Endothelial cell of umbilical vein (primary cell): ENCODE results near the gene CNOT11. TPM values are rescaled to one million over a fixed set of nuclear protein-coding genes. Genes with fewer than 3 reads are reported as not detected.

ENCODE experiments used
- BruUV-seq: library from RNA; stranded (reverse); fragments of 400-500 nt; replicated peaks from 2 replicates; lab custom pipeline; 2021; lab: Mats Ljungman, UMichigan
- CTCF ChIA-PET: fragments of 300-600, 350-600 bp; sonication (Branson Sonifier 250); formaldehyde crosslinking; loops from one replicate; lab custom pipeline; 2021; ENCODE audit warnings: antibody characterized with exemption, inconsistent platforms; lab: Charles Lee
- POLR2A ChIA-PET: fragments of 300-600, 350-600 bp; sonication (Branson Sonifier 250); formaldehyde crosslinking; loops from one replicate; lab custom pipeline; 2021; ENCODE audit warnings: antibody characterized with exemption, inconsistent platforms; lab: Charles Lee
- DNase-seq: peaks from one replicate; pipeline ENCODE4 v3.0.0-alpha.2; 2011; ENCODE audit warnings: low read depth, low spot score
- FAIRE-seq: peaks from 2 replicates; lab custom pipeline; 2011; peaks lifted over from hg19 to GRCh38; lab: Jason Lieb, UNC
- H2AFZ ChIP-seq: 2 replicates; pipeline ENCODE4 v1.6.0; 2012; ENCODE audit warnings: low read depth, low read length, control low read depth, inconsistent platforms
- H3K27ac ChIP-seq: 2 replicates; pipeline ENCODE4 v1.5.1; 2011; ENCODE audit warnings: low read depth, mild to moderate bottlenecking, control low read depth, low read length, moderate library complexity; ENCODE audit not compliant: insufficient read depth
- H3K27me3 ChIP-seq, 2 experiments: 2 replicates each; pipeline versions ENCODE4 v1.6.0 to v1.6.1; 2011; ENCODE audit warnings: low read length in 2 of 2, mixed read lengths in 1 of 2; ENCODE audit not compliant: control insufficient read depth in 2 of 2, insufficient read depth in 2 of 2
- H3K36me3 ChIP-seq, 2 experiments: 2 replicates in 1 of 2; 3 replicates in 1 of 2; pipeline ENCODE4 v1.5.1; 2011; ENCODE audit warnings: low read length in 2 of 2, mild to moderate bottlenecking in 1 of 2, moderate library complexity in 1 of 2; ENCODE audit not compliant: control insufficient read depth in 2 of 2, insufficient read depth in 2 of 2; ENCODE audit errors: extremely low read depth in 1 of 2
- H3K4me1 ChIP-seq: 3 replicates; pipeline ENCODE4 v1.5.1; 2011; ENCODE audit warnings: mild to moderate bottlenecking, low read length; ENCODE audit not compliant: control insufficient read depth, insufficient read depth; ENCODE audit errors: extremely low read depth
- H3K4me2 ChIP-seq: 2 replicates; pipeline ENCODE4 v1.6.1; 2011; ENCODE audit warnings: low read length, control low read depth, mixed read lengths; ENCODE audit not compliant: insufficient read depth
- H3K4me3 ChIP-seq, 3 experiments: fragments of 200-600 bp in 1 of 3; sonication (generic), shearing (Covaris generic) in 1 of 3; replicated peaks in 1 of 3; 2 replicates each; pipeline ENCODE4 v1.5.1; 2011 to 2016; ENCODE audit warnings: control low read depth in 3 of 3, low read length in 3 of 3, mild to moderate bottlenecking in 2 of 3, inconsistent platforms in 1 of 3, low read depth in 1 of 3, moderate library complexity in 1 of 3; ENCODE audit not compliant: insufficient read depth in 1 of 3
- H3K79me2 ChIP-seq: 2 replicates; pipeline ENCODE4 v1.6.0; 2012; ENCODE audit warnings: low read length, inconsistent platforms; ENCODE audit not compliant: control insufficient read depth, insufficient read depth
- H3K9ac ChIP-seq: replicated peaks from 2 replicates; pipeline ENCODE3; 2011; ENCODE audit warnings: low read length, control low read depth; ENCODE audit not compliant: insufficient read depth; ENCODE audit errors: extremely low read depth
- H3K9me1 ChIP-seq: replicated peaks from 3 replicates; pipeline ENCODE4 v1.6.0; 2011; ENCODE audit warnings: mild to moderate bottlenecking, low read length; ENCODE audit not compliant: control insufficient read depth, insufficient read depth; ENCODE audit errors: extremely low read depth
- H3K9me3 ChIP-seq: replicated peaks from 2 replicates; pipeline ENCODE4 v1.5.1; 2012; ENCODE audit warnings: low read length, inconsistent platforms; ENCODE audit not compliant: control insufficient read depth, insufficient read depth
- H4K20me1 ChIP-seq: replicated peaks from 2 replicates; pipeline ENCODE3; 2011; ENCODE audit warnings: mild to moderate bottlenecking, low read length; ENCODE audit not compliant: control insufficient read depth, insufficient read depth; ENCODE audit errors: extremely low read depth
- EZH2 ChIP-seq: IDR thresholded peaks from 2 replicates; pipeline ENCODE4 v1.6.1; 2012; ENCODE audit warnings: borderline replicate concordance, low read depth, mild to moderate bottlenecking, moderate library complexity, low read length, inconsistent platforms; ENCODE audit not compliant: severe bottlenecking
- GATA2 ChIP-seq: IDR thresholded peaks from 2 replicates; pipeline ENCODE4 v1.7.0; 2011; ENCODE audit warnings: low read depth, mild to moderate bottlenecking, moderate library complexity, mixed read lengths, low read length; ENCODE audit not compliant: insufficient read length, insufficient read depth
- JUN ChIP-seq: IDR thresholded peaks from 2 replicates; pipeline ENCODE4 v1.6.1; 2011; ENCODE audit warnings: borderline replicate concordance, low read depth; ENCODE audit not compliant: insufficient read length, insufficient read depth
- MYC ChIP-seq: IDR thresholded peaks from one replicate; pipeline ENCODE4 v1.6.1; 2011; ENCODE audit warnings: mild to moderate bottlenecking, low read depth, low read length
- dilution Hi-C: fragments of 300-500 bp; cut with MboI; formaldehyde crosslinking; loops from one replicate; pipeline ENCODE4 v1.15.0; 2019; ENCODE audit warnings: low sequenced_read_pairs; ENCODE audit not compliant: extremely low pct_ligation_motif_present
- intact Hi-C: fragments of 100-400 bp; cut with micrococcal nuclease; formaldehyde crosslinking; loops from one replicate; pipeline ENCODE4 v1.10.0; 2022
- polyA plus RNA-seq, 4 experiments: library from polyadenylated mRNA; depleted of rRNA in 3 of 4; stranded (reverse) in 3 of 4; unstranded in 1 of 4; fragments of >200 nt; gene quantifications; 2 replicates each; pipeline versions ENCODE4 v1.2.1 to v1.2.3, GENCODE V29; 2011 to 2012; ENCODE audit warnings: missing spikeins in 1 of 4
- total RNA-seq: library from RNA; stranded (reverse); gene quantifications from 2 replicates; pipeline ENCODE4 v1.2.3, GENCODE V29; 2021
- TF ChIP-seq, protein P1 (sequence below), 2 donors: IDR thresholded peaks; 1 replicate in 1 of 2; 2 replicates in 1 of 2; pipeline ENCODE4 v1.5.1; 2011; ENCODE audit warnings: low read length in 2 of 2, mild to moderate bottlenecking in 2 of 2, moderate library complexity in 2 of 2, control low read depth in 1 of 2, inconsistent platforms in 1 of 2, low read depth in 1 of 2; ENCODE audit not compliant: insufficient read depth in 1 of 2; ENCODE audit errors: extremely low read depth in 1 of 2

Gene CNOT11
- total and polyA plus RNA-seq, 2 donors (not counting 3 experiments of a cell fraction or from before 2014, with no cell fraction given), result 40.5 to 44.3 TPM

- dilution Hi-C loops, result loop anchor here (25.0 kb wide), 1 partner anchor 168 kb away; no protein-coding TSS in a partner anchor
- no peaks in the 10 kb centered on the region for H3K27me3 ChIP-seq
- FAIRE-seq (peak; percentile 90), DNase-seq (peak; percentile 76)
- no peaks in the 10 kb centered on the region for H3K79me2 ChIP-seq
- H3K27ac ChIP-seq, result no peak overlapping the region
- ChIA-PET CTCF (interaction anchor here (0.6 to 9.8 kb wide), 48 partner anchors 9 to 994 kb away, joined by 3 to 162 read pairs (median 6); partner anchors contain the start of genes RPL31 and TBC1D8), POLR2A (interaction anchor here (1.0 kb wide), 1 partner anchor 203 kb away, joined by 3 read pairs; no protein-coding TSS in a partner anchor)
- no peak for TF ChIP-seq GATA2
- no peak for TF ChIP-seq JUN
- TF ChIP-seq MYC, result no peak
- no peak for TF ChIP-seq EZH2
- TF ChIP-seq, protein P1, sequence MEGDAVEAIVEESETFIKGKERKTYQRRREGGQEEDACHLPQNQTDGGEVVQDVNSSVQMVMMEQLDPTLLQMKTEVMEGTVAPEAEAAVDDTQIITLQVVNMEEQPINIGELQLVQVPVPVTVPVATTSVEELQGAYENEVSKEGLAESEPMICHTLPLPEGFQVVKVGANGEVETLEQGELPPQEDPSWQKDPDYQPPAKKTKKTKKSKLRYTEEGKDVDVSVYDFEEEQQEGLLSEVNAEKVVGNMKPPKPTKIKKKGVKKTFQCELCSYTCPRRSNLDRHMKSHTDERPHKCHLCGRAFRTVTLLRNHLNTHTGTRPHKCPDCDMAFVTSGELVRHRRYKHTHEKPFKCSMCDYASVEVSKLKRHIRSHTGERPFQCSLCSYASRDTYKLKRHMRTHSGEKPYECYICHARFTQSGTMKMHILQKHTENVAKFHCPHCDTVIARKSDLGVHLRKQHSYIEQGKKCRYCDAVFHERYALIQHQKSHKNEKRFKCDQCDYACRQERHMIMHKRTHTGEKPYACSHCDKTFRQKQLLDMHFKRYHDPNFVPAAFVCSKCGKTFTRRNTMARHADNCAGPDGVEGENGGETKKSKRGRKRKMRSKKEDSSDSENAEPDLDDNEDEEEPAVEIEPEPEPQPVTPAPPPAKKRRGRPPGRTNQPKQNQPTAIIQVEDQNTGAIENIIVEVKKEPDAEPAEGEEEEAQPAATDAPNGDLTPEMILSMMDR (IDR thresholded peaks at IDR 0.05; ENCODE audit: extremely low read depth in 1 of 2, insufficient read depth in 1 of 2, low read depth in 1 of 2, low read length in 2 of 2), result peak; percentile 51 to 65
- no peaks in the 10 kb centered on the region for H3K9me1 ChIP-seq
- H3K4me3 ChIP-seq, result peak overlapping the region in 1 of 3 experiments; percentile 24
- H4K20me1 ChIP-seq, result no peaks in the 10 kb centered on the region
- H3K36me3 ChIP-seq, result no peaks in the 10 kb centered on the region
- intact Hi-C loops, result loop anchor here (1.0 to 2.0 kb wide), 4 partner anchors 53 to 595 kb away; no protein-coding TSS in a partner anchor
- H3K4me1 ChIP-seq, result no peaks in the 10 kb centered on the region
- peak overlapping the region; percentile 75 for H3K4me2 ChIP-seq
- peak overlapping the region; percentile 48 for H2AFZ ChIP-seq
- no peaks in the 10 kb centered on the region for H3K9me3 ChIP-seq
- peak overlapping the region; percentile 16 for H3K9ac ChIP-seq
- BruUV-seq, result no TSS peak
Observed at GRCh38 chr2:101205521-101206479, 46.9 kb upstream of the CNOT11 start.
